Fibroblast of lung (primary cell): ENCODE data around the gene DIAPH1.

Source experiments
- CTCF ChIP-seq, 2 donors: IDR thresholded peaks in 1 of 2; conservative IDR thresholded peaks in 1 of 2; 1 replicate in 1 of 2; 2 replicates in 1 of 2; pipeline ENCODE4 v1.5.1; 2011 to 2012; ENCODE audit warnings: low read length in 2 of 2, control low read depth in 1 of 2, inconsistent platforms in 1 of 2, low read depth in 1 of 2, mild to moderate bottlenecking in 1 of 2
- EZH2 ChIP-seq: IDR thresholded peaks from 2 replicates; pipeline ENCODE4 v1.5.1; 2012; ENCODE audit warnings: low read length, control low read depth, mild to moderate bottlenecking; ENCODE audit errors: missing control alignments

- TF ChIP-seq CTCF (conservative IDR thresholded peaks at IDR 0.05 in 1 of 2, IDR thresholded peaks at IDR 0.05 in 1 of 2; ENCODE audit: low read depth in 1 of 2, low read length in 2 of 2) (no peak), EZH2 (no peak)
Measured at GRCh38 chr5:141534492-141535213, 84.1 kb downstream of the DIAPH1 start.
